ENCODE results near the gene PLVAP.

The PLVAP gene

DNA sequence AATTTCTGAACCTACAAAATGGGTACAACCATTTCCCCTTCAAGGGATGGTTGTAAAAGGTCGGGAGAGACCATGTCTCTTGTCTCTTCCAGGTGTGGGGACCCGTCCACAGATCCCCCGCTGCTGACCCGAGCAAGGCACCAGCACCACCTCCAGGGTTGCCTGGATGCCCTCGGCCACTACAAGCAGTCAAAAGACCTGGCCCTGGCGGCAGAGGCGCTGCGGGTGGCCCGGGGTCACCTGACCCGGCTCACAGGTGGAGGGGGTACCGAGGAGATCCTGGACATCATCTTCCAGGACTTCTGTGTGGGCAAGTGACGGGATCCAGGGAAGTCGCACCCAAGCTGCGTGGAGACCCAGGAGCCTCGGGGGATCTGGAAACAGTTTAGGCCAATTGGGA is 35.8 kb downstream of the PLVAP start:
- TF ChIP-seq CTCF (IDR thresholded peaks at IDR 0.05; ENCODE audit: borderline replicate concordance, control extremely low read depth, extremely low read depth, insufficient read depth, missing control alignments): no peak
- no peak for DNase-seq (ENCODE audit: low spot score)
- in situ Hi-C loops (cut with MboI; ENCODE audit: low sequenced_read_pairs, unreplicated experiment): no loop called here

- in situ Hi-C loops (cut with MboI; ENCODE audit: low sequenced_read_pairs, unreplicated experiment): no loop called here
- no peak for TF ChIP-seq CTCF (IDR thresholded peaks at IDR 0.05; ENCODE audit: borderline replicate concordance, control extremely low read depth, extremely low read depth, insufficient read depth, missing control alignments)
- DNase-seq (ENCODE audit: low spot score): no peak
Measured at GRCh38 chr19:17340871-17341357, 36.2 kb downstream of the PLVAP start.

GRCh38 chr19:17340302-17340870 is 36.8 kb downstream of the PLVAP start:
- in situ Hi-C loops (cut with MboI; ENCODE audit: low sequenced_read_pairs, unreplicated experiment): no loop called here
- no peak for DNase-seq (ENCODE audit: low spot score)
- TF ChIP-seq CTCF (IDR thresholded peaks at IDR 0.05; ENCODE audit: borderline replicate concordance, control extremely low read depth, extremely low read depth, insufficient read depth, missing control alignments): no peak

DNA sequence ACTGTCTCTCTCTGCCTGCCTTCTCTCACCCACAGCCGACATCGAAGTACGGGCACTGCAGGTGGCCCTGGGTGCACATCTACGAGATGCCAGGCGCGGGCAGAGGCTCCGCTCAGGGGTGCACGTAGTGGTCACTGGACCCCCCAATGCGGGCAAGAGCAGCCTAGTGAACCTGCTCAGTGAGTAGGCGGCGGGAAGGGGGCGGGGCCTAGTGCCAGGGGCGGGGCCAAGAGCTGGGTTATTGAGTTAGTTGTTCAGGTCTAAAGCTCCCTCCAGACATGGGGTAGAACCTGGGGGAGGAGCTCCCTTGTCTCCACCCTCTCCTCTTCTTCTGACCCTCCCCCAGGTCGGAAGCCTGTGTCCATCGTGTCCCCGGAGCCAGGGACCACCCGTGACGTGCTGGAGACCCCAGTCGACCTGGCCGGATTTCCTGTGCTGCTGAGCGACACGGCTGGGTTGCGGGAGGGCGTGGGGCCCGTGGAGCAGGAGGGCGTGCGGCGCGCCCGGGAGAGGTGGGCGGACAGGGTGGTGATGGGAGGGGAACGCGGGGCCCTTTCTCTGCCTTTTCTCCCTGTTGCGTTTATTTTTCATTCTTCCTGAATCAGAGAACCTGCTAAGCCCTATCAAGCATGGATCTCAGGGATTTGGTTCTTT is 37.9 kb downstream of the PLVAP start:
- in situ Hi-C loops (cut with MboI; ENCODE audit: low sequenced_read_pairs, unreplicated experiment): no loop called here
- no peak for DNase-seq (ENCODE audit: low spot score)
- TF ChIP-seq CTCF (IDR thresholded peaks at IDR 0.05; ENCODE audit: borderline replicate concordance, control extremely low read depth, extremely low read depth, insufficient read depth, missing control alignments): no peak

DNA sequence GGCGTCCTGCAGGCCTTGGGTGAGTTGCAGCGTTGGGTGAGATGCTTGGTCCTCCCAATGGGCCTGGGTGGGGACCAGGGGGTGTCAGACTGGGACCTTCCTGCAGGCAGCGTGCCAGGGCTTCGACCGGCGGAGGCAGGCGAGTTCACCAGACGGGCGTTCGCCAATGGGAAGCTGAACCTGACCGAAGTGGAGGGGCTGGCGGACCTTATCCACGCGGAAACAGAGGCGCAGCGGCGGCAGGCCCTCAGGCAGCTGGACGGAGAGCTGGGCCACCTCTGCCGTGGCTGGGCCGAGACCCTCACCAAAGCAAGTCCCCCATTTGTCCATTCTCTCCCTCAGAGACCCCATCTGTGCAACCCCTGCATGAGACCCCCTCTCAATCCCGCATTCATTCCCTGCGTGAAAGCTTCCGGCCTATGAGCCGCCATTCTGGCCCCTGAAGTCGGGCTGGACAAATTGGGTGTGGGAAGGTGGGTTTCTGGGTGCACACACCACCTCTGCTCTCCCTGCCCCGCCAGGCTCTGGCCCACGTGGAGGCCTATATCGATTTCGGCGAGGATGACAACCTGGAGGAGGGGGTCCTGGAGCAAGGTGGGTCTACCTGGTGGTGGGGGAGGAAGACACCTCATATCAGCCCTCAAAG is 38.6 kb downstream of the PLVAP start:
- no peak for TF ChIP-seq CTCF (IDR thresholded peaks at IDR 0.05; ENCODE audit: borderline replicate concordance, control extremely low read depth, extremely low read depth, insufficient read depth, missing control alignments)
- in situ Hi-C loops (cut with MboI; ENCODE audit: low sequenced_read_pairs, unreplicated experiment): no loop called here

GRCh38 chr19:17337675-17338432 is 39.3 kb downstream of the PLVAP start:
- in situ Hi-C loops (cut with MboI; ENCODE audit: low sequenced_read_pairs, unreplicated experiment): no loop called here
- TF ChIP-seq CTCF (IDR thresholded peaks at IDR 0.05; ENCODE audit: borderline replicate concordance, control extremely low read depth, extremely low read depth, insufficient read depth, missing control alignments): no peak
- DNase-seq (ENCODE audit: low spot score): peak; percentile 70

More for the DNA sequence above, 38.6 kb downstream of the PLVAP start:
- no peak for DNase-seq (ENCODE audit: low spot score)

All from GM13976 (cell line).